Adipose tissue (tissue), 3 donors: ENCODE data around the gene SPARC. TPM values are rescaled to one million over a fixed set of nuclear protein-coding genes. Genes with fewer than 3 reads are reported as not detected.

Experiments used
- H3K27ac ChIP-seq: one replicate; pipeline ENCODE4 v1.5.1; 2013; ENCODE audit warnings: low read depth, low read length
- WGBS, 3 donors: extraction: QIAGEN DNeasy Blood & Tissue Kit; methylation state at CpG; one replicate each; pipeline ENCODE4 v1.1.7; 2013; 5-methylcytosine and 5-hydroxymethylcytosine counted together
- polyA plus RNA-seq, 3 donors: library from polyadenylated mRNA; stranded (reverse); fragments of 200-250 nt; gene quantifications; one replicate each; pipeline ENCODE4 v1.2.3, GENCODE V29; 2013
- donor health status: healthy with polysubstance abuse.
- donor health status: Bipolar disorder and iron deficiency.
- donor health status: healthy.

Gene SPARC
- polyA plus RNA-seq, 3 donors: 192 to 1,569 (median 654) TPM

GRCh38 chr5:151615431-151615830 lies 71.3 kb downstream of the SPARC start:
- 69 to 75% (median 71%) methylated on average over 4 of the region's 4 CpGs for WGBS, 3 donors
- no peak overlapping the region for H3K27ac ChIP-seq

GRCh38 chr5:151614565-151614964 lies 72.2 kb downstream of the SPARC start:
- WGBS, 3 donors: 61 to 73% (median 63%) methylated on average over 7 of the region's 7 CpGs
- H3K27ac ChIP-seq: no peak overlapping the region

- no peak overlapping the region for H3K27ac ChIP-seq
- 26 to 45% (median 26%) methylated on average over 8 of the region's 8 CpGs for WGBS, 3 donors
Observed at GRCh38 chr5:151612689-151613427, 73.9 kb downstream of the SPARC start.

GRCh38 chr5:151611127-151611775 lies 75.5 kb downstream of the SPARC start:
- H3K27ac ChIP-seq: no peak overlapping the region
- 94 to 97% (median 95%) methylated on average over 8 of the region's 8 CpGs for WGBS, 3 donors

Other genes with a start within 250 kb of the SPARC start
- gene SLC36A1, start 239.3 kb downstream of the SPARC start, polyA plus RNA-seq: 1 to 10 TPM; 2.5 to 4.5 (median 3.1) TPM
- under 1 TPM; under 0.01 to 0.12 (median 0.06) TPM for gene FAT2, start 95.6 kb downstream of the SPARC start, polyA plus RNA-seq
- gene ATOX1, start 71.7 kb upstream of the SPARC start, polyA plus RNA-seq: 100 to 1,000 TPM in 2 of 3 donors, 10 to 100 TPM in 1; 43.3 to 203 (median 150) TPM
- 10 to 100 TPM; 12.7 to 39.6 (median 35.0) TPM for gene G3BP1, start 85.0 kb upstream of the SPARC start, polyA plus RNA-seq
- gene GLRA1, start 237.9 kb upstream of the SPARC start, polyA plus RNA-seq: under 1 TPM in 1 of 3 donors, not detected in 2; 0.13 TPM